Activated CD4-positive, alpha-beta T cell treated with anti-CD3 and anti-CD28 coated beads, Interleukin-2, amount 10 ng/mL, durations not matched to agents 7 days and 5 days (primary cell): ENCODE data around the gene STK32B. TPM values are rescaled to one million over a fixed set of nuclear protein-coding genes. Genes with fewer than 3 reads are reported as not detected.
A peak's percentile ranks its signal among the peaks of the same experiment; 100 is the strongest.

ENCODE experiments used
- CTCF ChIA-PET: fragments of 350-600 bp; sonication (Branson Sonifier 250); formaldehyde crosslinking; loops from one replicate; lab custom pipeline; 2021; ENCODE audit warnings: antibody characterized with exemption; lab: Charles Lee
- POLR2A ChIA-PET: fragments of 350-600 bp; sonication (Branson Sonifier 250); formaldehyde crosslinking; loops from one replicate; lab custom pipeline; 2021; ENCODE audit warnings: antibody characterized with exemption; lab: Charles Lee
- DNase-seq: peaks from one replicate; pipeline ENCODE4 v3.0.0-alpha.2; 2020
- H3K27ac Mint-ChIP-seq: one replicate; pipeline ENCODE4 v1.8.0; 2021; ENCODE audit warnings: mild to moderate bottlenecking, moderate library complexity, mixed read lengths
- H3K27me3 Mint-ChIP-seq: one replicate; pipeline ENCODE4 v1.8.0; 2021; ENCODE audit warnings: mixed read lengths
- H3K36me3 Mint-ChIP-seq: one replicate; pipeline ENCODE4 v1.8.0; 2021; ENCODE audit warnings: low read depth, mixed read lengths
- H3K4me1 Mint-ChIP-seq: one replicate; pipeline ENCODE4 v1.8.0; 2021; ENCODE audit warnings: mixed read lengths
- H3K4me3 Mint-ChIP-seq: one replicate; pipeline ENCODE4 v1.8.0; 2021; ENCODE audit warnings: mild to moderate bottlenecking, moderate library complexity, mixed read lengths
- H3K9me3 Mint-ChIP-seq: one replicate; pipeline ENCODE4 v1.8.0; 2021; ENCODE audit warnings: mixed read lengths
- total RNA-seq, 2 experiments: library from RNA; stranded (reverse); gene quantifications; one replicate each; pipeline ENCODE4 v1.2.3, GENCODE V29; 2021

Gene STK32B
- total RNA-seq, 2 experiments from 2014 or later = not detected

DNA sequence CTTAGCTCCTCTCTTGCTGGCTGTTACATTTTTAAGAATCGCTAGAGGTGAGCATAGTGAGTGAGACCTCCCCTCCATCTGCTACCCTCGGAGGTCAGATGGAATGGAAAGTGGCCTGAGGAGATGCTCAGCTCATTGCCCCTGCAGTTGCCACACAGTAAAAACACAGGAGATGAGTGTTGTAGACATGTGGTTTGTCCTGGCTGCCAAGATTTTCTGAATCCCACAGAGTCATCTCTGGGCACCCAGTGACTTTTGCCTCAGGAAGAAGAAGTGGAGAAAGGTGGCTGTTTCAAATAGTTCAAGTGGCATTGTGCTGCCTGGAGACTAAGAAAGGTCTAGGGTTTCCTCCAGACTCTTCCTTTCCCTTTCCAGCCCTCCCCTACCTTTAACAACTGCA, 271.0 kb downstream of the STK32B start:
- Mint-ChIP-seq H3K36me3 (no peaks in the 10 kb centered on the region), H3K9me3 (peaks cover 2% of the 10 kb centered on the region), H3K27me3 (no peaks in the 10 kb centered on the region), H3K4me1 (no peaks in the 10 kb centered on the region), H3K4me3 (no peak overlapping the region), H3K27ac (no peak overlapping the region)
- CTCF ChIA-PET = no interaction called here
- no peak for DNase-seq
- POLR2A ChIA-PET = no interaction called here

DNA sequence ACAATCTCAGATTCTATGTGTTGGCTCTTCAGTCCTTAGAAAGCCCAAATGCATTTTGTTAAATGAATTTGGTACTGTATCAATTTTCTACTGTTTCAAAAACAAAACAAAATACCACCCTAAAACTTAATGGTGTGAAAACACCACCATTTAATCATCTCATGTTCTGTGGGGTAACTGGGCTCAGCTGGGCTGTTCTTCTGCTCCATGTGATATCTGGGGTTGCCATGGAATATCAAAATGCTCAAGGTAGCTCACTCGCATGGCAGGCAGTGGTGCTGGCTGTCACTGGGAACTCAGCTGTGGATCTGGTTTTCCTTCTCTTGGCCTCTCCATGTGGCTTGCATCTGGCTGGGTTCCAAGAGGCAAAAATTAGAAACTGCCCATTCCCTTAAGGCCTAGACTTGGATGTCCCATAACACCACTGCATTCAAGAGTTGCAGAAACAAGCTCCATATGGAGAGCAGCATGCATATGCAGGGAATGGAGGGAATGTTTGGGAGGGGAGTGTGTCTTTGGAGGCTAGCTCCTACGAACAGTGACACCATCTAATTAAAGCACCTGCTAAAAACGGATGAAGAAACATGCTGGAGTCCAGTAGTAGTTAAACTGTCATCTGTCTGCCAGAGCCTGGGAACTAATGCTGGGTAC, 279.2 kb downstream of the STK32B start:
- no peaks in the 10 kb centered on the region for H3K27me3 Mint-ChIP-seq
- H3K4me3 Mint-ChIP-seq = no peak overlapping the region
- POLR2A ChIA-PET = no interaction called here
- H3K4me1 Mint-ChIP-seq = no peaks in the 10 kb centered on the region
- no peak overlapping the region for H3K27ac Mint-ChIP-seq
- no peak for DNase-seq
- H3K9me3 Mint-ChIP-seq = peaks cover 10% of the 10 kb centered on the region
- CTCF ChIA-PET = no interaction called here
- H3K36me3 Mint-ChIP-seq = no peaks in the 10 kb centered on the region

DNA sequence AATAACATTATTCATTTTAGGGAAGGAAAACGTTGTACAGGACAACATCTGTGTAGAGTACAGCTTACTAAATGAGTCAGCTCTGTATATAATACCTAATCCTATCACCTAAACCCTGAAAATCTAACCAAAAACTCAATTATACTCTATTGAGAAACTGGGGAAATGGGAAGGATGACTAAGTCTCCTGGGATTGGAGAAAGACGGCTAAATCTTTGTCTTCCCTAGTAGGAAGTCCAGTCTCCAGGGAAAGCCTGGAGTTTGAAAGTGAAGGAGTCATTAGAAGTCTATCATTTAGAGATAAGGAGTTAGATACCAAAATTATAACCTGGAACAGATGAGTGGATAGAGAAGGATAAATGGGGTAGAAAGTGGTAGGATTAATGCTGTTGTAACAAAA, 286.5 kb downstream of the STK32B start:
- ChIA-PET CTCF (no interaction called here), POLR2A (no interaction called here)
- Mint-ChIP-seq H3K4me3 (no peak overlapping the region), H3K27ac (no peak overlapping the region), H3K9me3 (no peaks in the 10 kb centered on the region), H3K27me3 (no peaks in the 10 kb centered on the region), H3K4me1 (no peaks in the 10 kb centered on the region), H3K36me3 (no peaks in the 10 kb centered on the region)
- DNase-seq = no peak

DNA sequence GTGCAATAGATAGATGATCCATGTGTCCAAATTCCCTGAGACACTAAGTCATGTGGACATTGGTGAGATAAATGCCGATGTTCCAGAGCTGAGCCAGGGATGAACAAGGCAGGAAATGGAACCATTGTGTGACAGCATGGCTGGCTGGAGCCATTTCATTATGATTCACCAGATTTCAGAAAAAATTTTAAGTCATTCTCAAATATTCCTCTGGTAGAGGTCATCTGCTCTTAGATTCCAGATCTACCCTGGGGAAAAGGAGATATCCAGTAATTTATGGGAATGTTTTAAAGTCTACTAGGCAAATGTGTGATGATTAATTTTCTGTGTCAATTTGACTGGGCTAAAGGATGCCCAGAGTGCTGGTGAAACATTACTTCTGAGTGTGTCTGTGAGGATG, 287.3 kb downstream of the STK32B start:
- no peaks in the 10 kb centered on the region for H3K36me3 Mint-ChIP-seq
- H3K27me3 Mint-ChIP-seq = no peaks in the 10 kb centered on the region
- no peak overlapping the region for H3K4me3 Mint-ChIP-seq
- no peaks in the 10 kb centered on the region for H3K4me1 Mint-ChIP-seq
- no peak overlapping the region for H3K27ac Mint-ChIP-seq
- H3K9me3 Mint-ChIP-seq = no peaks in the 10 kb centered on the region
- ChIA-PET CTCF (no interaction called here), POLR2A (no interaction called here)
- no peak for DNase-seq

DNA sequence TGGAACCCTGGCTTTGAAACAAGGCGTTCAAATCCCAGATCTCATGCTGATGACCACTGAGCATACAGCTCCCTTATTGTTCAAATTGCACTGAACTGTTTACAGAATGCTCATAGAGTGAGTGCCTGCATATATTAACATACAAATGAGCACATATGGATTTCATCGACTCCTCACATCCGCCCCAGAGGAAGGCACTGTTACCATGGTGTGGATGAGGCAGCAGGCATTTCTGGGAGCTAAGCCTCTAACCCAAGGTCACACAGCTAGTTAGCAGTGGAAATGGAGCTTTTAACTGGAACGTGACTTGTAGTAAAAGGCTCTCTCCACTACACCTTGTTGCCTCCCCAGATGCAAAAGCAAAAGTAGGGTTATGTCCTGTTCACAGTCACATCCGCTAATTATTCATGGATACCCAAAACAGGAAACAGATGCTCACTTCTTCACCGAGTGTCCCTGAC, 289.7 kb downstream of the STK32B start:
- ChIA-PET CTCF (interaction anchor here (0.6 kb wide), 1 partner anchor 264 kb away, joined by 3 read pairs; no protein-coding TSS in a partner anchor), POLR2A (no interaction called here)
- Mint-ChIP-seq H3K9me3 (no peaks in the 10 kb centered on the region), H3K4me1 (no peaks in the 10 kb centered on the region), H3K36me3 (no peaks in the 10 kb centered on the region), H3K27ac (no peak overlapping the region), H3K4me3 (no peak overlapping the region), H3K27me3 (no peaks in the 10 kb centered on the region)
- DNase-seq = no peak

DNA sequence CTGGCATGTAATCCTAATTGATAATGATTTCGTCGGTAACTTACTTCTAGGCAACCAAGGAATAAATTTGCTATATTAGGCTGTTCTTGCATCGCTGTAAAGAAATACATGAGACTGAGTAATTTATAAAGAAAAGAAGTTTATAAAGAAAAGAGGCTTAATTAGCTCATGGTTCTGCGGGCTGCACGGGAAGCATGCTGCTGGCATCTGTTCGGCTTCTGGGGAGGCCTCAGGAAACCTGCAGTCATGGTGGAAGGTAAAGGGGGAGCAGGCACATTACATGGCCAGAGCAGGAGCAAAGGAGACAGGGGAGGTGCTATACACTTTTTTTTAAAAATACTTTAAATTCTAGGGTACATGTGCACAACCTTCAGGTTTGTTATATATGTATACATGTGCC, 290.2 kb downstream of the STK32B start:
- ChIA-PET CTCF (interaction anchor here (0.6 kb wide), 1 partner anchor 264 kb away, joined by 3 read pairs; no protein-coding TSS in a partner anchor), POLR2A (no interaction called here)
- Mint-ChIP-seq H3K4me3 (no peak overlapping the region), H3K4me1 (no peaks in the 10 kb centered on the region), H3K27me3 (no peaks in the 10 kb centered on the region), H3K9me3 (no peaks in the 10 kb centered on the region), H3K36me3 (no peaks in the 10 kb centered on the region), H3K27ac (no peak overlapping the region)
- DNase-seq = no peak

DNA sequence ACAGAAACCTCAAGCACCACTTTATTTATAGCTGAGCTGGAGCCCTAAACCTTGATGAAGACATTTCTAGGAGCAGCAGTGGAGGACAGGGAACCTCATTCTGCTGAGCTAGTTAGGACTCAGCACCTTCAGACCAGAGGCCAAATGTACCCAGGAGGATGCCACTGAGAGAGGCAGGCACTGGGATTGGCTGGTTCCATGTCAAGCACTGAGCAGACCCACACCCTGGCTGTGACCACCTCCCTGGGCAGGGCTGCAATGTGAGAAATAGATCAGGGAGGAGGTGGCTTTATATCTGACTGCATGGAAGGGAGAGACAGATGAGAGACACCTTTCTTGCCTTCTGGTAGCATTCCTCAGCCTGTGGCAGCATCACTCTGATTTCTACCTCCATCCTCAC, 304.6 kb downstream of the STK32B start:
- Mint-ChIP-seq H3K9me3 (no peaks in the 10 kb centered on the region), H3K36me3 (no peaks in the 10 kb centered on the region), H3K4me3 (no peak overlapping the region), H3K27me3 (peaks cover 5% of the 10 kb centered on the region), H3K4me1 (no peaks in the 10 kb centered on the region), H3K27ac (no peak overlapping the region)
- no peak for DNase-seq
- ChIA-PET CTCF (no interaction called here), POLR2A (no interaction called here)

DNA sequence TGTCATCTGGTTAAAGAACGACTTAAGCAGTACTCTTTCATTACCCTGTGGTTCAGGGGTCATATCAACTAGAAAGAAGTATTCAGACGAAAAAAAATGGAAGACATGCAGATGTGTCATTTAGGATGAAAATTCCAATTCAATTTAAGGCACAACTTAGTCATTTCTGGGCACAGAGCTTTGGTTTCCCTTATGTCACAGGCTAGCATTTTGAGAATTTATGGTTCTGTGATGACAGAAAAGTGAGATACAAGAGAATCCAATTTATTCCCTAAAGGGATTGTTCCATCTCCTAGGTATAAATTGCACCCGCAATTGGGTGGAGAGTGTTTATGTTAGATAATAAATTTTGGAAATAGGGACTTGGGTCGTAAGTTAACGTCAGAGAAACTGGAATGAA, 306.6 kb downstream of the STK32B start:
- ChIA-PET POLR2A (no interaction called here), CTCF (no interaction called here)
- Mint-ChIP-seq H3K9me3 (peaks cover 4% of the 10 kb centered on the region), H3K27ac (no peak overlapping the region), H3K27me3 (no peaks in the 10 kb centered on the region), H3K36me3 (no peaks in the 10 kb centered on the region), H3K4me1 (no peaks in the 10 kb centered on the region), H3K4me3 (no peak overlapping the region)
- no peak for DNase-seq

DNA sequence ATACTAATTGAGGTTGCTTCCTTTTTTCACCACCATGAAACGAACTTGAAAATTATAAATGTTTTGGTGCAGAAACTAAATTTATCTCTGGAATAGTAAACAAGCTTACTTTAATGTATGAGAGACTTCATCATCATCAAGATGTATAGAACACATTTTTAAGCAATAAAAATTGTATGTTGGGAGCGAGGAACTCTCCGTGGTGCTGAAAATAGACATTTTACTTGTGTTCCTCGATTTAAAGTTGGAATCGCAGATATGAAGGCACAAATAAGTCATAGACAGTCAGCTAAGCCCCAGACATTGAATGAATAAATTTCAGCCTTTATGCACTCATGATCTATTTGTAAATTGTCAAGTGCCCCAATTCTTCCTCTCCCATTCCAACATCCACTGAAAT, 310.7 kb downstream of the STK32B start:
- DNase-seq = peak; percentile 14
- Mint-ChIP-seq H3K27me3 (no peaks in the 10 kb centered on the region), H3K27ac (no peak overlapping the region), H3K4me3 (no peak overlapping the region), H3K36me3 (no peaks in the 10 kb centered on the region), H3K9me3 (peaks cover 5% of the 10 kb centered on the region), H3K4me1 (no peaks in the 10 kb centered on the region)
- ChIA-PET CTCF (interaction anchor here (0.6 kb wide), 1 partner anchor 10 kb away, joined by 3 read pairs; no protein-coding TSS in a partner anchor), POLR2A (no interaction called here)

DNA sequence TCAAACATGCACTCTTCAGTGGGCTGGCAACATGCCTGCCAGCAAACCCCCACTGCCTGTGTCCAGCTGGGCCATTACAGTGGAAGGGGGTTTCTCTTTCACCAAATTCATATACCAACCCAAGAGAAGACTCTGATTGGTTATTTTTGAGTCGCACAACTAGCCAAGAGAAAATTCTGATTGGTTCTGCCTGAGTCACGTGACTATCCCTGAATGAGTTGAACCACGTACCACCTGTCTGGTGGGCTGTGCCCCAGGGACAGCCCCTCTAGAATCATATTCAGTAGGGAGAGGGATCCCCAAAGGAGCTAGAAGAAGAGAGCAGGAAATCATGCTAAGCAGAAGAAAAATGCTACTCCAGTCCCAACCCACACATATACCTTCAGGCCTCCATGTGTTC, 313.1 kb downstream of the STK32B start:
- Mint-ChIP-seq H3K27ac (no peak overlapping the region), H3K4me3 (no peak overlapping the region), H3K9me3 (peaks cover 7% of the 10 kb centered on the region), H3K27me3 (no peaks in the 10 kb centered on the region), H3K36me3 (no peaks in the 10 kb centered on the region), H3K4me1 (no peaks in the 10 kb centered on the region)
- POLR2A ChIA-PET = no interaction called here
- no peak for DNase-seq
- CTCF ChIA-PET = interaction anchor here (0.6 kb wide), 1 partner anchor 224 kb away, joined by 3 read pairs; no protein-coding TSS in a partner anchor

DNA sequence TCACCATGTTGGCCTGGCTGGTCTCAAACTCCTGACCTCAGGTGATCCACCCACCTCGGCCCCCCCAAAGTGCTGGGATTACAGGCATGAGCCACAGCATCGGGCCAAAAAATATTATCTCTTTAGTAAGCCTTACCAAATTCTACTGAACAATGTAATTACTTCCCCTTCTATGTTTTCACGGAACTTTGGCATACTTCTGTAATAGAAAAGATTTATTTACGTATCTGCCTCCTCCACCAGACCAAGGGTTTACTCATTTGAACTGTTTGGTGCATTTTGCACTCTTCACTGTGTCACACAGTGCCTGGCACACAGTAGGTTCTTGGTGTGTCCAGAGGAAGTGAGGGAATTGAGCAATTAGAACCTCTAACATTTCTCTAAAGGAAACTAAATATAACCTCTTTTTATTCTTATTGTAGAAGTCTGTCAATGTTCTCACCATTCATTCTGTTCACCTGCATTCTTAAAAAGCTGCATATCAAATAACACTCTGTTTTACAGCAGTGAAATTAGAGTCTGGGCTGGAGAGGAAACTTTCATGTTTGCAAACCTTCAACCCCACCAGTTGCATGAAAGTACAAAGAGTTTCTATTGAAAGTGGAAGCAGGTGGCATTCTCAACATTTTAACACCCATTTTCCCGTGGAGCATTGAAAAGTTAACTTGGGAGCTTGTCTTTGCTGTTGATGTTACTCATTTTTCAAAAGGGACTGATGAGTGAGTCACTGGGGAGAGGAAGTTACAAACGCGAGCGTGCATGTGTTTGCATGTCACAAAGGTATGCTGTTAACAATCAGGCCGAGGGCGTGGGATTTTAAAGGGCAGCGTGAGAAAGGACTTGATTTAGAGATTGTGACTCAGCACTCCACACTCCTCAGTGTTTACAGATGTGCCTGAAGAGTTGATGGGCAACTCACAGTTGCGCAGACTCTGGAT, 314.1 kb downstream of the STK32B start:
- H3K4me3 Mint-ChIP-seq = no peak overlapping the region
- H3K27me3 Mint-ChIP-seq = no peaks in the 10 kb centered on the region

DNA sequence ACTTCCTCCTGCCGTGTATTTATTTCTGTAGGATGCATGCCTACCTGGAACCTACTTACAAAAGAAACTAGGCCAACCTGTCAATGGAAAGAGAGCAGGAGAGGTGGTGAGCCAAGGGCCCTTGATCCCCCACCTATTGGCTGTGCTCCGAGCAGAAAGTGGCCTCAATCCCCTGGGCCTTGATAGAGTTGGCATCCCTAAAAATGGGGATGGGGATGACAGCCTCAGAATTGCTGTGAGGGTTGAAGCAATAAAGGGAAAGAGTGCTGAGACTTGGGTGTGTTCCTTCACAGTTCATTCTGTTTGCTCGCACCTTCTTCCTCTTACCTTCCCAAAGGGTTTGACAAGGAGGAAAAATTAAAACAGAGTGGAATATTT, 314.7 kb downstream of the STK32B start:
- Mint-ChIP-seq H3K4me3 (no peak overlapping the region), H3K27ac (no peak overlapping the region), H3K9me3 (peaks cover 7% of the 10 kb centered on the region), H3K4me1 (no peaks in the 10 kb centered on the region), H3K27me3 (no peaks in the 10 kb centered on the region), H3K36me3 (no peaks in the 10 kb centered on the region)
- DNase-seq = no peak
- CTCF ChIA-PET = no interaction called here
- POLR2A ChIA-PET = no interaction called here

More for the DNA sequence above, 314.1 kb downstream of the STK32B start:
- Mint-ChIP-seq H3K27ac (no peak overlapping the region), H3K36me3 (no peaks in the 10 kb centered on the region), H3K4me1 (no peaks in the 10 kb centered on the region), H3K9me3 (peaks cover 7% of the 10 kb centered on the region)
- ChIA-PET CTCF (no interaction called here), POLR2A (no interaction called here)
- no peak for DNase-seq

DNA sequence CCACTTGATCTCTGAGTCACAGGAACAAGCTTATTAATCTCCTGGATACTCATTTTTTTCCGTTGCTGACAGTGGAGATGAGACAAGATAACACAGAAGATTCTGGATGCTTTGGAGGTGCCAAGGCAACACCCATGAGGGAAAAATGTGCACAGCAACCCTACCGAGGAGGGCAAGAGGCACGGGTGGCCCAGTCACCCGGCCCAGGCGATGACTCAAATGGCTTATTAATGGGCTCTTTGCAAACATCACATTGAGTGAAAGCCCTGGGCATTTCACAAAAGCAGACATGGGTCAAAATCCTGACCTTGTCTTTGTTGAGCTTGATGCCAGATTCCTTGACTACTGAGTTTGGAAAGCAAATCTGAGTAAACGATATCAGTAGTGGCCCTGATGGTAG, 315.1 kb downstream of the STK32B start:
- Mint-ChIP-seq H3K4me3 (no peak overlapping the region), H3K4me1 (no peaks in the 10 kb centered on the region), H3K27me3 (no peaks in the 10 kb centered on the region), H3K9me3 (peaks cover 7% of the 10 kb centered on the region), H3K36me3 (no peaks in the 10 kb centered on the region), H3K27ac (no peak overlapping the region)
- POLR2A ChIA-PET = no interaction called here
- CTCF ChIA-PET = no interaction called here
- DNase-seq = no peak
